HAP-1 (cell line): ENCODE data around the gene METTL4.
A peak's percentile ranks its signal among the peaks of the same experiment; 100 is the strongest.

Experiments used
- DNase-seq, 2 experiments: peaks; one replicate each; pipeline ENCODE4 v3.0.0-alpha.2; 2016 to 2020; ENCODE audit warnings: low spot score in 2 of 2
- H3K27me3 ChIP-seq: fragments of 250-450 bp; sonication (Bioruptor Pico); 2 replicates; pipeline ENCODE4 v1.5.1; 2020; ENCODE audit warnings: low read depth, mild to moderate bottlenecking, moderate library complexity
- H3K36me3 ChIP-seq: fragments of 250-450 bp; sonication (Bioruptor Pico); replicated peaks from 2 replicates; pipeline ENCODE4 v1.5.1; 2020; ENCODE audit warnings: mild to moderate bottlenecking
- H3K4me1 ChIP-seq: fragments of 250-450 bp; sonication (Bioruptor Pico); 2 replicates; pipeline ENCODE4 v1.5.1; 2020; ENCODE audit warnings: mild to moderate bottlenecking
- H3K4me3 ChIP-seq: fragments of 250-450 bp; sonication (Bioruptor Pico); 2 replicates; pipeline ENCODE4 v1.5.1; 2020; ENCODE audit warnings: mild to moderate bottlenecking, moderate library complexity
- H3K9me3 ChIP-seq: fragments of 250-450 bp; sonication (Bioruptor Pico); 2 replicates; pipeline ENCODE4 v1.5.1; 2020; ENCODE audit warnings: mild to moderate bottlenecking, moderate library complexity
- in situ Hi-C: fragments of 300-500 bp; cut with MboI; formaldehyde crosslinking; loops from 3 replicates; pipeline ENCODE4 v1.14.3; 2020; ENCODE audit warnings: low sequenced_read_pairs, inconsistent platforms, mixed read lengths

Gene METTL4

DNA sequence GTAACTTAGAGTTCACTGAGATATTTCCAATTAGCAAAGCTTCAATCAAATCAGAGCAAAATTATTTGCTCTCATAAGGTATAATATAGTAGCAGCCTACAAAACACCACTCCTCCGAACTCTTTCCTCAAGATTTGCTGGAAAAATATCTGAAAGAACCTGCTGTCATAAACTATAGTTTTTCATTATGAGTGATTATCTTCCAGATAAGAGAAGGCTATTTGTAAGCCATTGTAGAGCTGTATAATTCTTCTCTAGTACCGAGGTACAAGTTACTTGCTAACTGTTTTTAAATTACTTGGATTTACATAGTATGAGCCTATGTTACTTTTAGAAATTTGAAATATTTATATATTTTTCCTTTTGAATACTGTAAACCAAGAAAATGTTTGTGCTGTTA lies 2.1 kb upstream of the METTL4 start:
- Histone ChIP-seq H3K4me1 (peaks cover 34% of the 10 kb centered on the region), H3K4me3 (peak overlapping the region; percentile 84), H3K9me3 (no peaks in the 10 kb centered on the region), H3K27me3 (no peaks in the 10 kb centered on the region), H3K36me3 (peaks cover 50% of the 10 kb centered on the region)
- in situ Hi-C loops: no loop called here
- no peak for DNase-seq

GRCh38 chr18:2572892-2573291 lies 1.6 kb upstream of the METTL4 start:
- H3K4me1 ChIP-seq: peaks cover 31% of the 10 kb centered on the region
- in situ Hi-C loops: no loop called here
- peak overlapping the region; percentile 84 for H3K4me3 ChIP-seq
- H3K36me3 ChIP-seq: peaks cover 45% of the 10 kb centered on the region
- H3K9me3 ChIP-seq: no peaks in the 10 kb centered on the region
- no peak for DNase-seq
- no peaks in the 10 kb centered on the region for H3K27me3 ChIP-seq

GRCh38 chr18:2572171-2572569 lies 865 bp upstream of the METTL4 start:
- Histone ChIP-seq H3K36me3 (peaks cover 37% of the 10 kb centered on the region), H3K4me1 (peaks cover 30% of the 10 kb centered on the region), H3K27me3 (no peaks in the 10 kb centered on the region), H3K9me3 (no peaks in the 10 kb centered on the region), H3K4me3 (peak overlapping the region; percentile 84)
- no peak for DNase-seq
- in situ Hi-C loops: no loop called here

- H3K4me1 ChIP-seq: peaks cover 24% of the 10 kb centered on the region
- H3K36me3 ChIP-seq: peaks cover 30% of the 10 kb centered on the region
- H3K27me3 ChIP-seq: no peaks in the 10 kb centered on the region
- DNase-seq: peak; percentile 62 to 81
- peak overlapping the region; percentile 84 for H3K4me3 ChIP-seq
- in situ Hi-C loops: no loop called here
- H3K9me3 ChIP-seq: no peaks in the 10 kb centered on the region
These were observed 519 bp downstream of the METTL4 start for GRCh38 chr18:2570772-2571199.

DNA sequence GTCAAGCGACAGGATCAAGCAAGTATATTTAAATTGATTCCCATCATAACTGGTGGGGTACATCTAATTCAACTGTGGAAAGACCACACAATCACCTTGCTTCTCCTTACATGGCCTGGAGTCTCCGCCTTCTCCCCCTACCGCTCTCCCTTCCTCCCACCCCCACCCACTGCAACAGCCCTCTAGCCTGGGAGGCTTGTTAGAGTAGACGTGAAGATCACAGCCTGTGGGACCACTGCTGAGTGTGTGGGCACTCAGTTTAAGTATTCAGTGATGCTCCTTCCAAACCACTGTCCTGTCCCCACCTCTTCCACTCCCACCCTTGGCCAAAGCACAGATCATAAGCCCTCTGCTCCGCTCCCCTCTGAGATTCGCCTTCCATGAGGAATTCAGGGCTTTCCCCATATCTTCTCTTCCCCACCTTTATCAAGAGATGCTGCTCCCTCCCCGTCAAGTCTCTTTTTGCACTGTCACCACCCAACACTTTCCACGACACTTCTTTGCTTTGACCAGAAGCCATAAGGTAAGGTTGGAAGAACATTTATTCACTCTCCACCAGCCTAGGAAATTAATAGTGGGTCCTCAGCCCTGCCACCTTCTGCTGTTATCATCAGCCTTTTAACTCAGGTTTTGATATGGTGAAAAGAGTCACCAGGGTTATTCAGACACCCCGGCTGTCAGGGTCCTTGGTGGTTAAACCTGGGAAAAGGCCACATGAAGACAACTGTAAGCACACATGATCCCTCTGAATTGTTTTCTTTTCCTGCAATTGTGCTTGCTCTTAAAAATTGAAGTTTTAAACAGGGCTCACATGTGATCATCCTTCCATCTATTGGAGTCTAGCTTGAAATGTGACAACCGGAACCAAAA lies 1.7 kb downstream of the METTL4 start:
- Histone ChIP-seq H3K27me3 (no peaks in the 10 kb centered on the region), H3K4me3 (peak overlapping the region; percentile 84), H3K9me3 (no peaks in the 10 kb centered on the region), H3K36me3 (peaks cover 17% of the 10 kb centered on the region), H3K4me1 (peaks cover 18% of the 10 kb centered on the region)
- DNase-seq: no peak
- in situ Hi-C loops: no loop called here

DNA sequence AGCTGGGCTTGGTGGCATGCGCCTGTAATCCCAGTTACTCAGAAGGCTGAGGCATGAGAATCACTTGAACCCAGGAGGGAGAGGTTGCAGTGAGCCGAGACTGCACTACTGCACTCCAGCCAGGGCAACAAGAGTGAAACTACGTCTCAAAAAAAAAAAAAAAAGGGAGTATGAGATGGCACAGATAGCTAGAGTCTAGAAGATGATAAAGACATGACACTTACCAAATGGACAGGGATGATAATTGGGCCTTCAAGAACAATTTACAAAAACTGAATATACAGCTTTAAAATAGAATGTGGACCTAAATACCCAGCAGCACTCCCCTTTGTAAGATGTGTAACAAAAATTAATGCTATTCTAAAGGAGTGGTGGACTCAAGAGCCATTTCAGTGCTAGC lies 2.7 kb downstream of the METTL4 start:
- peaks cover 11% of the 10 kb centered on the region for H3K36me3 ChIP-seq
- DNase-seq: no peak
- no peak overlapping the region for H3K4me3 ChIP-seq
- in situ Hi-C loops: no loop called here
- H3K27me3 ChIP-seq: no peaks in the 10 kb centered on the region
- H3K4me1 ChIP-seq: peaks cover 11% of the 10 kb centered on the region
- no peaks in the 10 kb centered on the region for H3K9me3 ChIP-seq

GRCh38 chr18:2568129-2568528 lies 3.2 kb downstream of the METTL4 start:
- peaks cover 9% of the 10 kb centered on the region for H3K4me1 ChIP-seq
- no peak overlapping the region for H3K4me3 ChIP-seq
- H3K9me3 ChIP-seq: no peaks in the 10 kb centered on the region
- no peaks in the 10 kb centered on the region for H3K27me3 ChIP-seq
- no peak for DNase-seq
- in situ Hi-C loops: no loop called here
- H3K36me3 ChIP-seq: peaks cover 10% of the 10 kb centered on the region

DNA sequence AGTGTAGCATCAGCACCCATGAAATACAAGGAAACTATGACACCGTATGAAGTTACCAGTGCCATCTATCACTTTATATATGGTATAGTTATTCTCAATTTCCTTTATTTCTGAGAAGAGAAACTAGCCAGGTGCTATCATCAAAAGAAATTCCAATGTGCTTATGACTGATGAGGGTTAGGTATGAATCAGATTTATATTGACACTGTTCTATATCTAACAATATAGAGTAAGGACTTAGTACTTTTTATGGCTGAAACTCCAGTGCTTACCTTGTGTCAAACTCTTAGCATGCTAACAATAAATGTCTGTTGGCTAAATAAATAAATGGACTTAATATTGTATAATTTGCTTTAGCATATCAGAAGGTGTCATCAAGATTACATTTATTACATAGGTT lies 6.9 kb downstream of the METTL4 start:
- Histone ChIP-seq H3K27me3 (no peaks in the 10 kb centered on the region), H3K4me3 (no peak overlapping the region), H3K9me3 (no peaks in the 10 kb centered on the region), H3K4me1 (no peaks in the 10 kb centered on the region; the same call in 1 of the 2 replicates), H3K36me3 (peaks cover 7% of the 10 kb centered on the region)
- in situ Hi-C loops: no loop called here
- no peak for DNase-seq

- no peaks in the 10 kb centered on the region for H3K27me3 ChIP-seq
- in situ Hi-C loops: loop anchor here (10.0 kb wide), 1 partner anchor 1694 kb away; no protein-coding TSS in a partner anchor
- peaks cover 4% of the 10 kb centered on the region; the same call in 1 of the 2 replicates for H3K36me3 ChIP-seq
- no peaks in the 10 kb centered on the region for H3K4me1 ChIP-seq
- no peaks in the 10 kb centered on the region for H3K9me3 ChIP-seq
- no peak for DNase-seq
- no peak overlapping the region for H3K4me3 ChIP-seq
These were observed 12.1 kb downstream of the METTL4 start for GRCh38 chr18:2559249-2559648.

DNA sequence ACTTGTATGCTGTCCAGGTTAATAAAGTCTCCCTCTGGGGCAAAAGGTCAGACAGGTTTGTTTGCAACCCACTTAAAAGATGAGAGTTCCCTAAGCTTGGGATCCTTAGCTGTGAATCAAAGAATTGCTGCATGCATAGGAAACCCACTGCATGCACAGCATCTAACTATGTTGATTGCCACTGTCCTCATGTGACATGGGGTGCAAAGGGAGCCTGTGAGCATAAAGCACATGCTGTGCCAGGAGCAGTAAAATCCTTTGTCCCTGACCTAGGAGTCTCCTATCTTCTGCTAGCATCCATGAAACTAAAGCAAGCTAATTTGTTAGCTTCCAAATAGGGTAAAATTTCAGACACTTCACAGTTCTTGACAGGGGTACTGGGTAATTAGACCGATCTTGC lies 13.8 kb downstream of the METTL4 start:
- H3K27me3 ChIP-seq: no peaks in the 10 kb centered on the region

GRCh38 chr18:2555895-2556294 lies 15.4 kb downstream of the METTL4 start:
- Histone ChIP-seq H3K9me3 (no peaks in the 10 kb centered on the region), H3K27me3 (no peaks in the 10 kb centered on the region), H3K36me3 (no peaks in the 10 kb centered on the region; the same call in 1 of the 2 replicates), H3K4me1 (no peaks in the 10 kb centered on the region), H3K4me3 (no peak overlapping the region)
- DNase-seq: no peak
- in situ Hi-C loops: loop anchor here (10.0 kb wide), 1 partner anchor 1691 kb away; no protein-coding TSS in a partner anchor

More for the DNA sequence above, 13.8 kb downstream of the METTL4 start:
- Histone ChIP-seq H3K4me3 (no peak overlapping the region), H3K36me3 (no peaks in the 10 kb centered on the region), H3K4me1 (no peaks in the 10 kb centered on the region), H3K9me3 (no peaks in the 10 kb centered on the region)
- in situ Hi-C loops: loop anchor here (10.0 kb wide), 1 partner anchor 1693 kb away; no protein-coding TSS in a partner anchor
- no peak for DNase-seq

DNA sequence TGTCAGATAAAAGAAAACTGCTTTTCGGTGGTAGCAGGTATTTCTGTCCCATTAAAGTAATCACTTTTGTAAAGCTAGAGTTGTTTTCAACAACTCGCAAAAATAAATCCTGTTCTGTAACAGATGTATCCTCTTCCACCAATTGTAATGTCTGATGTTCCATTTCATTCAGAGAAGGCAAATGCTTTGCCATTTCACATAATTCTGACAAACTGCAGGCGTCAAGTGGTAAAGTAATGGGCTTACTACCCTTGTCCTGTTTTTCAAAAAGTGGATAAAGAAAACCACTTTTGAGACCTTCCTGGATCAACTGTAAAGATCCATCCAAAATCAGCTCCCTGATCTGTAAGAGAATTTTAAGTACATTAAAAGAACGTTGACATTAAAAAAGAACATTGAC lies 16.6 kb downstream of the METTL4 start:
- no peaks in the 10 kb centered on the region for H3K4me1 ChIP-seq
- in situ Hi-C loops: loop anchor here (10.0 kb wide), 1 partner anchor 1690 kb away; no protein-coding TSS in a partner anchor
- H3K36me3 ChIP-seq: no peaks in the 10 kb centered on the region; the same call in 1 of the 2 replicates
- no peak for DNase-seq
- no peaks in the 10 kb centered on the region for H3K9me3 ChIP-seq
- H3K4me3 ChIP-seq: no peak overlapping the region
- no peaks in the 10 kb centered on the region for H3K27me3 ChIP-seq

DNA sequence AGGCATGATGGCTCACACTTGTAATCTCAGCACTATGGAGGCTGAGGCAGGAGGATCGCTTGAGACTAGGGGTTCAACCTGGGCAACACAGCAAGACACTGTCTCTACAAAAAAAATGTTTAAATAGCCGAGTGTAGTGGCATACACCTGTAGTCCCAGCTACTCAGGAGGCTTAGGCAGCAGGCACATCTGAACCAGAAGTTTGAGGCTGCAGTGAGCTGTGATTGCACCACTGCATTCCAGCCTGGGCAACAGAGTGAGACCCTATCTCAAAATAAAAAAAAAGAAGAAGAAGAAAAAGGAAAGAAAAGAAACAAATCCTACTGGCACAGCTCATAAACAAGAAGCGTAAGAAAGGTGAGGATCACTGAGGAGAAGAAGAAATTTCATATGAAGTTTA lies 19.9 kb downstream of the METTL4 start:
- no peak for DNase-seq
- Histone ChIP-seq H3K27me3 (no peaks in the 10 kb centered on the region), H3K9me3 (no peaks in the 10 kb centered on the region), H3K4me1 (no peaks in the 10 kb centered on the region), H3K4me3 (no peak overlapping the region), H3K36me3 (peaks cover under 1% of the 10 kb centered on the region)
- in situ Hi-C loops: loop anchor here (10.0 kb wide), 1 partner anchor 1687 kb away; no protein-coding TSS in a partner anchor

DNA sequence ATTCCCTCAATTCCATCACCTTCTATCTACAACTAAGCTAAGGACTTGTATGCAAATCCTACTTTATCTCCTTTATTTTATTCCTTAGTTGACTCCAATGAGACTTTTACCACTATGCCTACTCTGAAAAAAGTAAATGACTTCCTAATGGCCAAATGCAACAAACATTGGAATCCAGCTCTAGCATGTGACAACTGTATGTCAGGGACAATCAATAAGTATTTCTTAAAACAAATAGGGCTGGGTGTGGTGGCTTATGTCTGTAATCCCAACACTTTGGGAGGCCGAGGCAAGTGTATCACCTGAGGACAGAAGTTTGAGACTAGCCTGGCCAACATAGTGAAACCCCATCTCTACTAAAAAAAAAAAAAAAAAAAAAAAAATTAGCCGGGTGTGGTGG lies 21.8 kb downstream of the METTL4 start:
- no peaks in the 10 kb centered on the region for H3K9me3 ChIP-seq
- H3K4me1 ChIP-seq: no peaks in the 10 kb centered on the region
- H3K27me3 ChIP-seq: no peaks in the 10 kb centered on the region
- no peak for DNase-seq
- H3K4me3 ChIP-seq: no peak overlapping the region
- in situ Hi-C loops: loop anchor here (25.0 kb wide), 1 partner anchor 412 kb away; no protein-coding TSS in a partner anchor
- H3K36me3 ChIP-seq: peaks cover 10% of the 10 kb centered on the region
